Measurements from ENCODE around the gene ACSS1.

Gene ACSS1

DNA sequence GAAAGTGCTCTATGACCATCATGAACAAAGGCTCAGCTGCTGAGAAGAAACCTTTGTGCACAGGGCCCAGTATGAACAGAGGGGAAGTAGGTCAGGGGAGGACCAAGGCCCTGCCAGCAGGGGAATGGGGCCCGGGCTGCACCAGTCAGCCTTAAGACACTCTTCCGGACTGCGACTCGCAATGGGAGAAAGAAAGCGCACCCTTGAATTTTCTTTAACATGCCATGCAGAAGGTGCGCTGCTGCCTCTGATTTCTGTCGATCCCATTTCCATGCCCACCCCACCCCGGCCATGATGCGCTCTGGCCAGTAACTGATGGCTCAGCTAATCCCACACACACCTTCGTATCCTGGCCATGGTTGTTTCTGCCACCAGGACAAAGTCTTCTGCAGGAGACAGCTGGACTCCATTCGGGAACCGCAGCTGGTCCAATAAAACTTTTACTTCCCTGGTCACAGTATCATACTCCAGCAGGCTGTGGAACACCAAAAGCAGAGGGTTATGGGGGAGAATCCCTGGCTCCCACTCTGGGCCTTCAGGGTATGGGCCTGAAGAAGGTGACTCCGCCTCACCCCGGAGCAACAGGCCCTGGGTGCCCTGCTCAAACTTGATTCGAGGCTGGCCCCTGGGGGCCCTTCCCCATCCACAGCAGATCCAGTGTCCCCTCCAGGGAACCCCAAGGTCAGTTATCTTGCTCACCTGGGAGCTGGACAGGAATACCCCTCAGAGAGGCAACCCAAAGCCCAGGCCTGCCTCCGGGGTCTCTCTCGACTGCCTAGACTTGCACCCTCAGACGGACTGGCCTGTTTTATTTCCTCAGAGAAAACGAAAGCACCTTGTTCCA, 88.5 kb downstream of the ACSS1 start:
- DNase-seq: peak; percentile 35

DNA sequence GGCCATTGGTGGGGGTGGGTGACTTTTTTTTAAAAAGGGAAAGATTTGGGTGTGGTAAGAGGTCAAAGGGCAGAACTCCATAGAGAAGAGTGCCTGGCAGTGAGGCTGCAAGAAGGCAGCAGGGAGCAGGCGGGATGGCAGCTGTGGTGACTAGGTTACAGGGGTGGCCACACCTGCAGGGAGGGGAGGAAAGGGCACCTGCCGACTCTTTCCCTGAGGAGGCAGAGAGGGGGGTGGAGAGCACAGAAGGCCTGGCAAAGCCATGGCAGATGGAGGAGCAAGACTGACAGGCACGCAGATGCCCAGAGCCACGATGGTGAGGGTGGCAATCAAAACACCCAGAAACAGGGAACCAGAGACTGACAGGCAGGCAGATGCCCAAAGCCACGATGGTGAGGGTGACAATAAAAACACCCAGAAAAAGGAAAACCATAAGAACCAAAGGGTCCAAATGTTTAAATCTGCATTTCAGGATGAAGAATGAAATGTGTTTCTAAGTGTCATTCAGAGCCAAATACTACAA, 89.6 kb downstream of the ACSS1 start:
- DNase-seq: peak; percentile 36

DNA sequence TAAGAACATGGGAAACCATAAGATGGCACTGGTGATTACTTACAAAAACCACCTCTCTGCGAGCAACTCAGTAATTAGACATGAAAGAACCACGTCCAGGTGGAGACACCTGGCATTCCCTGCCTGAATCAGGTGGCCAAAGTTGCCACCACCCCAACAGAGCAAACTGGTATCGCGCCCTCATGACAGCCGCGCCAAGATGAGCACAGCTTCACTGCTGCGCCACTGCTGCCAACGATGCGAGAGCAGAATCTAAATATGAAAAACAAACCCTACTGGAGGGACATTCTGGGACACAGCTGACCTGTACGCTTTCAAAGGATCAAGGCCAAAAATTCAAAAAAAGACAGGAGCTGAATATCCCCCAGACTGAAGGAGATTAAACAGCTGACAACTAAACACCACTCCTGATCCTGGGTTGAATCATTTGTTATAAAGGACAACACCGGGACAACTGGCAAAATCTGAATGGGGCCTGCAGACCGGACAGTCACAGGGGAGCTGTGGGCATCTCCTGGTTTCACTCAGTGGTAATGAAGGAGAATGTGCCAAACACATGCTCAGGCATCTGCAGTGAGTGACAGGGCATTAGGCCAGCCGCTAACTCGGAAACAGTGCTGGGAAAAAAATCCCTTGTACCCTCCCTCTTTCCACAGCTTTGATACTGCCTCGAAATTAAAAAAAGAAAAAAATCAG, 91.5 kb downstream of the ACSS1 start:
- DNase-seq: no peak

- peak; percentile 47 for DNase-seq
Observed at GRCh38 chr20:24965065-24965919, 92.6 kb downstream of the ACSS1 start.

DNA sequence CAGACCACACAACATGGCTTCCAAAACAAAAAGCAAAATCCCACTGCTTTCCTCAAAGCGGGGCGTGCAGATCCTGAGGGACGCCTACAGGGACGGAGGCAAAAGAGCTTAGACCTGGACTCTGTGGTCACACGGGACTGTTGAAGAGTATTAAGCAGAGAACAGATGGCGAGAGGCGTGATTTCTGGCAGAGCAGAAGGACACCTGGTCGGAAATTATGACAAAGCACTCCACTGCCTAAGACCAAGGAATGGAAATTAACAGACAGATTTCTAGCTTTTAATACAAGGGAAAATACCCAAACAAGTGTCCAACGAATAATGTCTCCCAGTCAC, 93.5 kb downstream of the ACSS1 start:
- DNase-seq: no peak

- peak; percentile 47 for DNase-seq
Observed at GRCh38 chr20:24963672-24964505, 94.0 kb downstream of the ACSS1 start.

DNA sequence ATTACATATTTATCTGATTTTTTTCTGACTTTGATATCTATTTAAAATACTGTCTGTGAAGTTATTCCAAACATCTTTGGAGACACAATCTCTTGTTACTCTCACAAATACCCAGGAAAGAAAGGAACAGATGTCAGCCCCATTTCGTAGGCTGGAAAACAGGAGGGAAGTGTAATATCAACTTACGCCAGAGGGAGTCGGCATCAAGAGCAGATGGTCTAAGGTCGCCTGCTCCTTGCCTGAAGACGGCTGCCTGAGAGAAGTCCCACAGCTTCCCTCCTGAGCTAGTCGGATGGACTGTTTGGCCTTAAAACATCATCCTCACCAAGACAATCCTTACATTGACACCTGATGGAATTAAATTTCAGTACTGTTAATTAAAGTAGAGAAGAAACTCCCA, 95.4 kb downstream of the ACSS1 start:
- DNase-seq: peak; percentile 44

GRCh38 chr20:24962182-24962492, 95.8 kb downstream of the ACSS1 start:
- peak; percentile 36 for DNase-seq

- DNase-seq: peak; percentile 35
Observed at GRCh38 chr20:24961384-24962181, 96.4 kb downstream of the ACSS1 start.

- DNase-seq: no peak
Observed at GRCh38 chr20:24960861-24961260, 97.1 kb downstream of the ACSS1 start.

DNA sequence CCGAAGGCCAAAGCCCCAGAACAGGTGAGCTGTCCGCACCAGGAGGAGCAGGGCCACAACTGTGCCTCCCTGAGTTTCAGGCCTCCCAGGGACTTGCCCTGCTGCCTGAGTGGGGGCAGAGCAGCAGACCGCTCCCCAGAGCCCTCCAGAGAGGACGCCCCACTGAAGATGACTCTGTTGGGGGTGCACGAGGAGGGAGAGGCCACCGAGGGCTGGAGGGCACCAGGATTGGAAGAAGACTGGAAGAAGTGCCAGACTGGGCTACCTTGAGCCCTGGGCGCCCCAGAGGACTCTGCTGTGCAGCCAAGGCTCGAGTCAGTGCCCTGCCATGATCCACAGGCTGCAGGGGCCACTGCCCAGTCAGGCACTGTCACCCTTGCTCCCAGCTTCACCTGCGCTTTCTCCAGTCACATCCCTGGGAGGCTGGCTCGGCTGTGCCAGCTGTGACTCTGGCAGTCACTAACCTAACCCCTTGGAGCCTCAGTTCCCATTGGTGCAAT, 97.6 kb downstream of the ACSS1 start:
- DNase-seq: peak; percentile 48

GRCh38 chr20:24959591-24960301, 98.2 kb downstream of the ACSS1 start:
- peak; percentile 47 for DNase-seq

DNA sequence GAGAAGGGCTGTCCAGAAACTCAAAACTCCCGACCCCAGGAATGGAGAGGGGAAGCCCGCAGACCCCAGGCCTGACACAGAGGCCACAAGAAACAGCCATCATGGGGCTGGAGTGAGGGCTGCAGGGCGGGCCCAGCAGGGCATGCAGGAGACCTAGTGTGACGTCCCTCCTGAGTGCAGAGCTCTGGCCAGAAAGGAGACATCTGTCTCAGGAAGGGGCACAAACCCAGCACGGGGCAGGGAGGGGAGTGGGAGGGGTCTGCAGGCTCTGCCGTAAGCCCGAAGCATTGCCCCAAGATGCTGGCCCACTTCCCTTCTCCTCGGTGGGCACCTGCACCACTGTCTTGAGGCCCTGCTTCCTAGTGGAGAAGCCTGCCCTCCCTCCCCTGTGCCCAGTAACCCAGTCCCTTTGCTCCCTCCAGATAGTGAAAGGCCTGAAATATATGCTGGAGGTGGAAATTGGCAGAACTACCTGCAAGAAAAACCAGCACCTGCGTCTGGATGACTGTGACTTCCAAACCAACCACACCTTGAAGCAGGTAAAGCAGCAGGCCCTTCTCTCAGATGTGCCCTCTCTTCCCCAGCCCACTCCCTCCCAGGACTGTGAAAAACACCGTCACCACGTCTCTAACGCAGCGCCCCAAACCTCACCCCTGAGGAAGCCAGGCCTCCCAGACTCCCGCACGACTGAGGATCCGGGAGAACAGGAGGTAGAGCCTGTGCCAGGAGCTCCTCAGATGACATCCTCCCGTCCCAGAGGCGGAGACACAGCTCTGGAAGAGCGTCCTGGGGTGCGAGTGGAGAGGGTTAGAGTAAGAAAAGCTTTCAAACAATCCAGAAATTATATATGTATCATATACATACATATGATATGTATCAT, 99.2 kb downstream of the ACSS1 start:
- DNase-seq: peak; percentile 47

GRCh38 chr20:24957326-24958016, 100.5 kb downstream of the ACSS1 start:
- peak; percentile 48 for DNase-seq
